GM19328 (cell line): ENCODE results near the gene PSMC1.

Experiments used
- ATAC-seq: cut with Tn5 transposase; IDR thresholded peaks from one replicate; pipeline ENCODE4 v1.9.1; 2021; ENCODE audit warnings: mild to moderate bottlenecking, moderate library complexity; ENCODE audit not compliant: unreplicated experiment

Gene PSMC1

GRCh38 chr14:90301122-90301521, 44.8 kb downstream of the PSMC1 start:
- no peak for ATAC-seq

GRCh38 chr14:90301668-90302090, 45.3 kb downstream of the PSMC1 start:
- ATAC-seq = no peak

- ATAC-seq = no peak
These were observed 46.4 kb downstream of the PSMC1 start for GRCh38 chr14:90302529-90303303.

GRCh38 chr14:90303473-90303872, 47.1 kb downstream of the PSMC1 start:
- no peak for ATAC-seq

- ATAC-seq = no peak
These were observed 48.1 kb downstream of the PSMC1 start for GRCh38 chr14:90304502-90304901.

- ATAC-seq = no peak
These were observed 48.8 kb downstream of the PSMC1 start for GRCh38 chr14:90305176-90305601.

- no peak for ATAC-seq
These were observed 52.2 kb downstream of the PSMC1 start for GRCh38 chr14:90308561-90308960.

- ATAC-seq = no peak
These were observed 60.9 kb downstream of the PSMC1 start for GRCh38 chr14:90317286-90317685.

GRCh38 chr14:90318016-90318415, 61.7 kb downstream of the PSMC1 start:
- no peak for ATAC-seq

- ATAC-seq = no peak
These were observed 62.8 kb downstream of the PSMC1 start for GRCh38 chr14:90319173-90319572.

- no peak for ATAC-seq
These were observed 63.5 kb downstream of the PSMC1 start for GRCh38 chr14:90319634-90320541.

- ATAC-seq = no peak
These were observed 65.5 kb downstream of the PSMC1 start for GRCh38 chr14:90321891-90322290.
